DND-41 (cell line): Measurements from ENCODE around the gene SLC45A1.

Experiments
- ATAC-seq: fragments of 200-7000 bp; cut with Tn5 transposase; 3 replicates; pipeline ENCODE4 v1.9.1; 2021; ENCODE audit warnings: low read depth; ENCODE audit not compliant: insufficient read depth
- DNase-seq: peaks from one replicate; pipeline ENCODE4 v3.0.0-alpha.2; 2020
- H2AFZ ChIP-seq: 2 replicates; pipeline ENCODE4 v1.6.0; 2012; ENCODE audit warnings: low read depth, low read length
- H3K27ac ChIP-seq: 2 replicates; pipeline ENCODE4 v1.5.1; 2012; ENCODE audit warnings: low read length, inconsistent platforms
- H3K27me3 ChIP-seq: fragments of 200-600 bp; sonication (generic); 2 replicates; pipeline ENCODE4 v1.6.0; 2012; ENCODE audit warnings: low read length, mild to moderate bottlenecking, inconsistent platforms; ENCODE audit not compliant: insufficient read depth, poor library complexity
- H3K36me3 ChIP-seq: 2 replicates; pipeline ENCODE4 v1.5.1; 2012; ENCODE audit warnings: low read length, inconsistent platforms; ENCODE audit not compliant: insufficient read depth
- H3K4me1 ChIP-seq: 2 replicates; pipeline ENCODE4 v1.5.1; 2012; ENCODE audit warnings: mild to moderate bottlenecking, low read length; ENCODE audit not compliant: insufficient read depth
- H3K4me2 ChIP-seq: 2 replicates; pipeline ENCODE4 v1.6.0; 2012; ENCODE audit warnings: mild to moderate bottlenecking, moderate library complexity, low read length, inconsistent platforms; ENCODE audit not compliant: insufficient read depth
- H3K4me3 ChIP-seq, 2 experiments: fragments of 200-600 bp in 1 of 2; shearing (Covaris generic) in 1 of 2; 2 replicates each; pipeline ENCODE4 v1.5.1; 2012 to 2016; ENCODE audit warnings: inconsistent platforms in 2 of 2, low read length in 2 of 2, mild to moderate bottlenecking in 2 of 2, low read depth in 1 of 2, moderate library complexity in 1 of 2
- H3K79me2 ChIP-seq: 2 replicates; pipeline ENCODE4 v1.6.0; 2012; ENCODE audit warnings: low read length, inconsistent platforms; ENCODE audit not compliant: insufficient read depth
- H3K9ac ChIP-seq: 2 replicates; pipeline ENCODE4 v1.6.0; 2012; ENCODE audit warnings: low read depth, mild to moderate bottlenecking, inconsistent platforms, low read length, moderate library complexity
- H3K9me3 ChIP-seq: 2 replicates; pipeline ENCODE4 v1.5.1; 2012; ENCODE audit warnings: low read length, moderate library complexity, mild to moderate bottlenecking, inconsistent platforms; ENCODE audit not compliant: insufficient read depth, severe bottlenecking
- H4K20me1 ChIP-seq: 2 replicates; pipeline ENCODE4 v1.6.0; 2012; ENCODE audit warnings: low read length; ENCODE audit not compliant: insufficient read depth
- CTCF ChIP-seq: IDR thresholded peaks from 2 replicates; pipeline ENCODE4 v1.5.1; 2012; ENCODE audit warnings: borderline replicate concordance, low read length, moderate library complexity, mild to moderate bottlenecking; ENCODE audit not compliant: poor library complexity, severe bottlenecking; ENCODE audit errors: extremely low read depth
- EZH2 ChIP-seq: IDR thresholded peaks from 3 replicates; pipeline ENCODE4 v1.6.1; 2012; ENCODE audit warnings: borderline replicate concordance, low read depth, mild to moderate bottlenecking, moderate library complexity, low read length, inconsistent platforms; ENCODE audit not compliant: severe bottlenecking

Gene SLC45A1

GRCh38 chr1:8329858-8330257 is 11.9 kb downstream of the SLC45A1 start:
- no peaks in the 10 kb centered on the region for H3K79me2 ChIP-seq
- ATAC-seq (no peak), DNase-seq (no peak)
- H3K9ac ChIP-seq = no peak overlapping the region
- no peaks in the 10 kb centered on the region for H4K20me1 ChIP-seq
- H3K27ac ChIP-seq = no peak overlapping the region
- no peaks in the 10 kb centered on the region for H3K27me3 ChIP-seq
- H3K36me3 ChIP-seq = no peaks in the 10 kb centered on the region
- H3K9me3 ChIP-seq = no peaks in the 10 kb centered on the region
- no peak overlapping the region for H2AFZ ChIP-seq
- H3K4me3 ChIP-seq = no peak overlapping the region
- H3K4me2 ChIP-seq = no peak overlapping the region
- no peaks in the 10 kb centered on the region for H3K4me1 ChIP-seq
- no peak for TF ChIP-seq CTCF
- TF ChIP-seq EZH2 = no peak

- Histone ChIP-seq H2AFZ (no peak overlapping the region), H3K4me3 (no peak overlapping the region), H3K36me3 (no peaks in the 10 kb centered on the region), H3K4me1 (no peaks in the 10 kb centered on the region), H3K4me2 (no peak overlapping the region), H3K27me3 (no peaks in the 10 kb centered on the region), H4K20me1 (no peaks in the 10 kb centered on the region), H3K27ac (no peak overlapping the region), H3K9ac (no peak overlapping the region), H3K9me3 (no peaks in the 10 kb centered on the region), H3K79me2 (no peaks in the 10 kb centered on the region)
- ATAC-seq = no peak
- TF ChIP-seq CTCF = no peak
- TF ChIP-seq EZH2 = no peak
- DNase-seq = no peak
Measured at GRCh38 chr1:8330271-8331125, 12.6 kb downstream of the SLC45A1 start.

- TF ChIP-seq EZH2 = no peak
- no peak for TF ChIP-seq CTCF
- DNase-seq (no peak), ATAC-seq (no peak)
- H3K27ac ChIP-seq = no peak overlapping the region
- H3K4me1 ChIP-seq = no peaks in the 10 kb centered on the region
- no peak overlapping the region for H2AFZ ChIP-seq
- no peaks in the 10 kb centered on the region for H4K20me1 ChIP-seq
- no peak overlapping the region for H3K4me3 ChIP-seq
- H3K79me2 ChIP-seq = no peaks in the 10 kb centered on the region
- no peak overlapping the region for H3K9ac ChIP-seq
- H3K36me3 ChIP-seq = no peaks in the 10 kb centered on the region
- no peak overlapping the region for H3K4me2 ChIP-seq
- H3K27me3 ChIP-seq = no peaks in the 10 kb centered on the region
- no peaks in the 10 kb centered on the region for H3K9me3 ChIP-seq
Measured at GRCh38 chr1:8332806-8333205, 14.9 kb downstream of the SLC45A1 start.
